ENCODE data around the gene AHI1. TPM values are rescaled to one million over a fixed set of nuclear protein-coding genes. Genes with fewer than 3 reads are reported as not detected.
"Not testable (repeated sequence)": the region's sequence is repeated elsewhere in the genome, so short reads cannot be mapped to it uniquely, and the experiment has no call there.

The AHI1 gene
- total RNA-seq, 1 donor from 2014 or later: 23.2 TPM

- Mint-ChIP-seq H3K36me3 (peaks cover 6% of the 10 kb centered on the region), H3K9me3 (no peaks in the 10 kb centered on the region), H3K4me1 (ENCODE audit: unreplicated experiment) (no peaks in the 10 kb centered on the region), H3K4me3 (no peak overlapping the region), H3K27ac (no peak overlapping the region), H3K27me3 (no peaks in the 10 kb centered on the region)
- no peak for TF ChIP-seq CTCF (conservative IDR thresholded peaks at IDR 0.05)
- no peak for DNase-seq (ENCODE audit: extremely low spot score, unreplicated experiment)
Observed at GRCh38 chr6:135498185-135498841, 773 bp upstream of the AHI1 start.

DNA sequence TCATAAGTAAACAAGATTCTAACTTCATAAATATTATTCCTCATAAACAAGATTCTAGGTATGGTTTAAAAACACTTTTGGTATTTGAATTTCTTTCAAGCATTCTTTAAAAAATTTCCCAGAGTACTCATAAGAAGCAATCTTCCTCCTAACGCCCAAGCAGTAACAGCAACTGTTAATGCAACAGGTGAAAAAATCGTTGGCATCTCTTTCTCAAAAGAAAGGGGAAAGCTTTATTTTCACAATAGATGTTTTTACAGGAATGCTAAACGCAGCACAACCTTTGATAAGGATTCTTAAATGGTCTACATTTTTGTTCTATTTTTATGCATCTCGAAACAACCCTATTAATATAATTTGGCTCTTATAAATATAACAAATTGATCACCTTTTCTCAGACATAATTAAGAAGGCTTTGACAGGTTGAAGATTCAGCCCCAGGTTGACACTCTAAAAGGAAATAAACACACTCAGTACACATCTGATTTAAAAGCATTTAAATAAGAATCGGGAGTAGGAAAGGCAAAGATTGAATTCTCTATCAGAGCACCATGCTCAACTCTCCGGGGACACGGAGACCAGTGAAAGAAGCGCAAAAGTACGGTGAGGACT is 634 bp downstream of the AHI1 start:
- Mint-ChIP-seq H3K27me3 (no peaks in the 10 kb centered on the region), H3K4me1 (ENCODE audit: unreplicated experiment) (no peaks in the 10 kb centered on the region), H3K36me3 (peaks cover 6% of the 10 kb centered on the region), H3K27ac (no peak overlapping the region), H3K9me3 (no peaks in the 10 kb centered on the region), H3K4me3 (no peak overlapping the region)
- no peak for TF ChIP-seq CTCF (conservative IDR thresholded peaks at IDR 0.05)
- DNase-seq (ENCODE audit: extremely low spot score, unreplicated experiment): no peak

- Mint-ChIP-seq H3K36me3 (peaks cover 29% of the 10 kb centered on the region), H3K4me3 (no peak overlapping the region), H3K4me1 (ENCODE audit: unreplicated experiment) (no peaks in the 10 kb centered on the region), H3K27me3 (no peaks in the 10 kb centered on the region), H3K27ac (no peak overlapping the region), H3K9me3 (no peaks in the 10 kb centered on the region)
- no peak for TF ChIP-seq CTCF (conservative IDR thresholded peaks at IDR 0.05)
- DNase-seq (ENCODE audit: extremely low spot score, unreplicated experiment): no peak
Observed at GRCh38 chr6:135493218-135493961, 4.2 kb downstream of the AHI1 start.

DNA sequence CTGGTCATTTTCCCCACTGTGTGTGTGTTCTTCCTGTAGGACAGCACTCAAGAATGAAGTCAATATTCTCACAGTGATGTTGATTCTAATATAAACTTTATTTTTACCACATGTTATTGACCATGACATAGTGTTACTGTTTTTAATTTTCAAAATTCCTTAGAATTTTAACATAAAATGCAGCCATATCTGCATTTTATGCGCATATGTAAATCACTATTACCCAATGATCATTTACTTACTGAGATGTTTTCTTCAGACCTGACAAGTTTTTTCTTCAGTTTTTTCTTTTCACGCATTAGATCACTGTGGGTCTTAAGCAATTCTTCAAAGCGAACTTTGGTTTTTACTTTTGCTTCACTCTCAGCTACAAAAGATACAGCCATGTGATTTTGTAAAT is 7.2 kb downstream of the AHI1 start:
- no peaks in the 10 kb centered on the region for H3K4me1 Mint-ChIP-seq (ENCODE audit: unreplicated experiment)
- no peak for TF ChIP-seq CTCF (conservative IDR thresholded peaks at IDR 0.05)
- peaks cover 41% of the 10 kb centered on the region for H3K36me3 Mint-ChIP-seq
- H3K4me3 Mint-ChIP-seq: no peak overlapping the region
- H3K27me3 Mint-ChIP-seq: no peaks in the 10 kb centered on the region
- DNase-seq (ENCODE audit: extremely low spot score, unreplicated experiment): no peak
- H3K27ac Mint-ChIP-seq: no peak overlapping the region
- H3K9me3 Mint-ChIP-seq: no peaks in the 10 kb centered on the region

DNA sequence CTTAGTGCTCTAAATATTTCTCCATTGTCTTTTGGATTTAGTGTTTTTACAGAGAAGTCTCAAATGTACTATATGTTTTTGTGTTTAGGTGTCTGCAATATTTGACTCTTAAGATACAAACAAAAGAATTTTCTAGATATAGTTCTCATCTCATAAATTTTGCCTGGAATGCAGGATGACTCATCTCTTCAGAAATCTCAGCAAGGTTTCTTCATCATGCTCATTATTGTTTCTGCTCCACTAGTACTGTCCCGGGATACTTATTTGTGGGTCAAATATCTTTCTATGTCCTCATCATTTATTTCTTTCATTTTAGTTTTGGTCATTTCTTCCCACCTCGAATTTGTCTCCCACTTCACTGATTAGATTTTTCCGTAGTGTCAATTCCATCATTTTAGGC is 9.5 kb downstream of the AHI1 start:
- H3K4me1 Mint-ChIP-seq (ENCODE audit: unreplicated experiment): no peaks in the 10 kb centered on the region
- TF ChIP-seq CTCF (conservative IDR thresholded peaks at IDR 0.05): no peak
- no peak for DNase-seq (ENCODE audit: extremely low spot score, unreplicated experiment)
- no peaks in the 10 kb centered on the region for H3K9me3 Mint-ChIP-seq
- peaks cover 52% of the 10 kb centered on the region for H3K36me3 Mint-ChIP-seq
- no peaks in the 10 kb centered on the region for H3K27me3 Mint-ChIP-seq
- no peak overlapping the region for H3K27ac Mint-ChIP-seq
- no peak overlapping the region for H3K4me3 Mint-ChIP-seq

- Mint-ChIP-seq H3K9me3 (peaks cover 10% of the 10 kb centered on the region), H3K36me3 (peaks cover 59% of the 10 kb centered on the region)
- H3K27ac Mint-ChIP-seq: not testable (repeated sequence)
Observed at GRCh38 chr6:135483903-135484302, 13.6 kb downstream of the AHI1 start.

More at GRCh38 chr6:135483903-135484302, 13.6 kb downstream of the AHI1 start:
- not testable (repeated sequence) for H3K4me3 Mint-ChIP-seq; DNase-seq (ENCODE audit: extremely low spot score, unreplicated experiment); H3K27me3 Mint-ChIP-seq; H3K4me1 Mint-ChIP-seq (ENCODE audit: unreplicated experiment)
